HG02759 (cell line): ENCODE data around the gene ADGB.
"Not testable (repeated sequence)": the region's sequence is repeated elsewhere in the genome, so short reads cannot be mapped to it uniquely, and the experiment has no call there.

ENCODE experiments used
- ATAC-seq: cut with Tn5 transposase; IDR thresholded peaks from one replicate; pipeline ENCODE4 v1.9.1; 2021; ENCODE audit warnings: mild to moderate bottlenecking, moderate library complexity; ENCODE audit not compliant: unreplicated experiment

The ADGB gene

DNA sequence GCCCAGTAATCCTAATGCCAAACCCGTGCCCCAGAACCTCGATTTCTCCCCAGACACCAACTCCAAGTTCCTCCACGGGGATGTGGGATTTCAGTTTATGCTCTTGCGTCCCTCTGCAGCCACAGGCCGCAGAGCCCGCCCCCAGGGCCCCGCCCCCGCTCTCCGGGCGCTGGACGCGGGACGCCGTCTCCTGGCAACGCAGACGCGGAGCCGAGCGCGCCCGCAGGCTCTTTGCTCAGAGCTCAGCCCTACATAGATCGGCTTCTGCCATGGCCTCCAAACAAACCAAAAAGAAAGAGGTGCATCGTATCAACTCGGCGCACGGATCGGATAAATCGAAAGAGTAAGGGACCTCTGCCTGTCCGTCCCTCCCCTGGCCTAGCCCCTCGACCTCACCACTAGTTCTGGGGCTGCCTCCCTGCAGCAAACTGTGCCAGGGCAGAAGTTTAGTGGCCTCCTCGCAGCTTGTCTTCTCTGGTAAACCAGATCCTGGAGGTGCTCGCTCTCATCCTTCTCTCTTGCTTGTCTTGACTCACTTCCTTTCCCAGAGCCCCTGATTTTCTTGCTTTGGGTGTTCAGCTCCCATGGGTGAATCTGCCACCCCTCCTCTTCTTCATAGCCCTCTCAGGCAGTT lies at the start of gene ADGB:
Gene ADGB (plus strand): TSS at position 201 of the 634 bp plus-strand sequence. CDS start 69 bp downstream, at position 270.
- peak; percentile 66 for ATAC-seq

DNA sequence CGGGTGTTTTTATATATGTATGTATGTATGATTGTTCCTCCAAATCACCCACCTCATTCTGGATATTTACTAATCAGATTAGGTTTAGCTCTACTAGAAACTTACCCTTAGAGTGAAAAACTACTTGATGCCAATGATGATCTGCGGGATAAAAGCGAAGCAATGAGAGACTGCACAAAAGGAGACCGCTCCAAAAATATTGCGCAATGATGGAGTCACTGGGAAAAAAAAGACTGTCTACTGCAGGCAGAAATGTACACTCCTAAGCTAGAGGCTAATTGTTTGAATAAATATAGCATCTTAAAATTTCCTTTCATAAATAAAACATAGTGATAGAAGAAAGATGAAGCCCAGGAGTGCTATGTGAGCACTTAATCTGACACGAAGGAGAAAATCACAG lies 47.9 kb upstream of the ADGB start:
- ATAC-seq: no peak

DNA sequence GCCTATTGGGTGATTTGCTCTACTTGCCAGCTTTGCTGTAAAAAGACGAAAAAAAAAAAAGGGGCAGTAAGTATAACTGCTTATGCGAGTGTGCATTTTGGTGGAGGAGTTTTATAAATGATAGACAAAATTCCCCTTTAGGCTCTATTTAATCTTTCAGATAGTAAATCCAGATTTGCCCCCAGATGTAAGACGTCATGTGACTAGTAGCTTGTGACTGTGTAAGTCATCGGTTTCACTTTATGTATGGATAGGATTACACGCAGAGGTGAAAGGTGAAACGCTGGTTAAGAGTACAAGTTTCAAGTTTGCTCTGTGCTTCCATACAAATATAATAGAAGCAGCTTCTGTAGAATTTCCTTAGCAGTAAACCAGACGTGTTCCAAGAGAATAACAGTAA lies 47.2 kb upstream of the ADGB start:
- no peak for ATAC-seq

DNA sequence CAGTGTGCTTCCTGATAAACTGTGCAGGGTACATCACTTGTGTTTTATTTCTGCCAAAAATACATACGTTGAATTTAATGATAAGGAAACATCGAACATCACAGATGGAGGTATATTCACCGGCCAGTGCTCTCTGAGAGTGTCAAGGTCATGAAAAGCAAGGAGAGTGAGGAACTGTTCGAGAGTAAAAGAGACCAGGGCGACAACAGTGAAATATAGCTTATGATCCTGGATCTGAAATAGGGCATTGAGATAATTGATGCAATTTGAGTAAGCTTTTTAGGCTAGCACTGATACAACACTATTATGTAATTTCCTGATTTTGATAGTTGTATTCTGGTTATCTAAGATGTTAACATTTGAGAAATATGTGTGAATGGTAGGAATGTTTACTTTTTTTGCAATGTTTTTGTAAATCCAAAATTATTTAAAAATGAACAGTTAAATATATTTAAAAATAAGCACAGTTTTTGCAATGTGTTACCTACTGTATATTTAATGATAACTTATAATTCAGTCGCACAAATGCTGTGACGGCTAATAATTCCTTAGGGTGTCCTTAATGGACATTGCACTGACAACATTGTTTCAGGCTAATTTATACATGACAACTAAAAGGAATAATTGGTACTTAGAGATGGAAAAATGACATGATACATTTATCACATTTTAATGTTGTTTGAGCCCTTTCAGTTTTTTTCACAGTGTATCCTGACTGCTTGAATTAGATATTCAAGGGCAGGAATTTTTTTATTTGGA lies 45.2 kb upstream of the ADGB start:
- no peak for ATAC-seq

DNA sequence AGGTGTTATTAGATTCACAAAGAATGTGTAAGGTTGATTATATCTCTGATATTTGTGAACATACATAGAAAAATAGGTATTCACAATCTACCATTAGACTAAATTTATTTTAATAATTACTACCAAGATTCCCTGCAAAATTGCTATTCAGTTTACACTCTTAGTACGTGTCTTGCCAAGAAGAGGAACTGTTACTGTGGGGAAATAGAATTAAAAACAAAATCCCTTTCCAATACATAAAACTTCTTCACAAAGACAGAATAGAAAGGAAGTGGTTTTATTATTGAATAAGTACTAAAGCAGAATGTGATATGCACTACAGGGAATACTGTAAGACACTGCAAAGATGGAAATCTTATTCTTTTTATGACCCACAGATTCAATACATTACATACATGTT lies 38.2 kb upstream of the ADGB start:
- no peak for ATAC-seq

DNA sequence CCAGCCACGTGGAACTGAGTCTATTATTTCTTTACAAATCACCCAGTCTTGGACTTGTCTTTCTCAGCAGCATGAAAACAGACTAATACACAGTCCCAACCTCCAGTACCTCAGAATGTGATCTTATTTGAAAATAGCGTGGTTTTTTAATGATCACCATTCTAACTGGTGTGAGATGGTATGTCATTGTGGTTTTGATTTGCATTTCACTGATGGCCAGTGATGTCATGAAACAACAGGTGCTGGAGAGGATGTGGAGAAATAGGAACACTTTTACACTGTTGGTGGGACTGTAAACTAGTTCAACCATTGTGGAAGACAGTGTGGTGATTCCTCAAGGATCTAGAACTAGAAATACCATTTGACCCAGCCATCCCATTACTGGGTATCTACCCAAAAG lies 32.1 kb upstream of the ADGB start:
- not testable (repeated sequence) for ATAC-seq

DNA sequence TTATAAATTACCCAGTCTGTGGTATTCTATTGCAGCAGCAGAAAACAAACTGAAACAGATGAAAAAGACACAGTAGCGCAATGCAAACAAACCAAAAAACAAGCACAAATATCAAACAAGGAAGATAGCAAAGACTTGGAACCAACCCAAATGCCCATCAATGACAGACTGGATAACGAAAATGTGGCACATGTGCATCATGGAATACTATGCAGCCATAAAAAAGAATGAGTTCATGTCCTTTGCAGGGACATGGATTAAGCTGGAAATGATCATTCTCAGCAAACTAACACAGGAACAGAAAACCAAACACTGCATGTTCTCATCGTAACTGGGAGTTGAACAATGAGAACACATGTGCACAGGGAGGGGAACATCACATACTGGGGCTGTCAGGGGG lies 30.2 kb upstream of the ADGB start:
- not testable (repeated sequence) for ATAC-seq

DNA sequence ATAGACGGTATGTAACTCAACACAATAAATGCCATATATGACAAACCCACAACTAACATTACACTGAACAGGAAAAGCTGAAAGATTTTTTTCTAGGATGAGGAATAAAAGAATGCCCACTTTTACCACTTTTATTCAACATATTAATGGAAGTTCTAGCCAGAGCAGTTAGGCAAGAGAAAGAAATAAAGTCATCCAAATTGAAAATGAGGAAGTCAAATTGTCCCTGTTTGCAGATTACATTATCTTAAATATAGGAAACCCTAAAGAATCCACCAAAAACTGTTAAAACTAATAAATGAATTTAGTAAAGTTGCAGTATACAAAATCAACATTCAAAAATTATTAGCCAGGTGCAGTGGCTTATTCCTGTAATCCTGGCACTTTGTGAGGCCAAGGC lies 24.6 kb upstream of the ADGB start:
- no peak for ATAC-seq

DNA sequence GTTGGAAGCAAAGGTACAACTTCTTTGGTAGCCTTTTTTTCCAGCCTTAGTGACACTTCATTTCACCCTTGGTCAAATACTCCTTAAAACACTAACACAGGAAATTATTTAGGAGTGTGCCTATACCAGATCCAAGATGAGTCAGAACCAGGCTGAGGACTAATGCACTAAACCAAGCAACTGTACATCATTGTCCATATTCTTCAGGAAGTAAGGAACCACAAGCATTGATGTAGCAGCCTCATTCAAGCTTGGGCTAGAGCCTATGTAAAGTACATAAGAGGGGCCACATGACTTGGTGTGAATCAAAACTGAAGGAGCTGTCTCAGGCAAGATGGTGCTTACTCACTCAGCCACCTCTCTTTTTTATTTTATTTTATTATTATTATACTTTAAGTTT lies 20.7 kb upstream of the ADGB start:
- ATAC-seq: no peak

DNA sequence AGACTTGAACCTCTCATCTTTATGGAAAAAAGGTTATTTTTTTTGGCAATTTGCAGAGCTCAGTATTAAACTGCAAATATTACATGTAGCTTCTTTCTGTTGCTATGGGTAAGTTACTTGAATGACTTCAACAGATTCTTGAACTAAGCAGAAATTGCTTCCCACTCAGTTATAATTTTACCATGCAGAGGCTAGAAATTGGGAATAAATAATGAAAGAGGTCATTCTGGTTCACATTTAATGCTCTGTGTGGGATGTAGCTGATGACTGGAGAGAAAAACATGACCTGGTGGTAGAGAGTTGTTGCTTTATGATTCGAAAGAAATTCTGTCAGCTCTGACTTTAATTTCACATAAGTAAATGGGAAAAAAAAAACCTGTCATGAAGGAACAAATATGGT lies 16.8 kb upstream of the ADGB start:
- ATAC-seq: no peak

DNA sequence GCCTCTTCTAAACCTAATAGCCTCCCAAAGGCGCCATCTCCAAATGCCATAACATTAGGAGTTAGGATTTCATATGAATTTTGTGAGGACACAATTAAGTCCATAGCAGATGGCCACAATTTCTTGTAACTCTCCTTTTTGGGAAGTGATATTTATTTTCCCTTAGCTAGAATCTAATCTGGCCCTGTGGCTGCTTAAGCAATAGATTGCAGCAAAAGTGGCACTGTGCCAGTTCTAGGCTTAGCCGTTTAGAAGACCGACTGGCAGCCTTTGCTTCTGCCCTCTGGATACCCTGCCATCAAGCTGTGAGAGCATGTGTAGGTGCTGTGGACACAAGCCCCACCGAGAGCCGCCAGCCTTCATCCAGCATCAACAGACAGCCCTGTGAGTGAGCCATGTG lies 15.9 kb upstream of the ADGB start:
- ATAC-seq: no peak

DNA sequence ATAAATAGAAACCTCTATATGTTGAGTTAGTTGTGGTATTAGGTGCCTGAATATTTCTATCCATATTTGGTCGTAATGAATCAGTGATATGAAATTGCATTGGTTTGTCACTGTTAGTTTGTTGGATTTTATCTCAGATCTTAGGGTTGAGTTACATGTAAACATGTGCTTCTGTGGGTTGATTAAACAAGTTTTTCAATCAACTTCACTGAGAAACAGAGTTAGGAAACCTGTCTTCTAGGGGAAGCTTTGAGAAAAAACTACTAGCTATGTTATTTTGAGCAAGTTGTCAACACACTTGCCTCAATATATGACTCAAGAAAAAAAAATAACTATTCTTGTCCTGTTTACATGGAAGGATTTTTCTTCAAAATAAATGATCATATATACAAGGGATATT lies 14.8 kb upstream of the ADGB start:
- ATAC-seq: no peak

DNA sequence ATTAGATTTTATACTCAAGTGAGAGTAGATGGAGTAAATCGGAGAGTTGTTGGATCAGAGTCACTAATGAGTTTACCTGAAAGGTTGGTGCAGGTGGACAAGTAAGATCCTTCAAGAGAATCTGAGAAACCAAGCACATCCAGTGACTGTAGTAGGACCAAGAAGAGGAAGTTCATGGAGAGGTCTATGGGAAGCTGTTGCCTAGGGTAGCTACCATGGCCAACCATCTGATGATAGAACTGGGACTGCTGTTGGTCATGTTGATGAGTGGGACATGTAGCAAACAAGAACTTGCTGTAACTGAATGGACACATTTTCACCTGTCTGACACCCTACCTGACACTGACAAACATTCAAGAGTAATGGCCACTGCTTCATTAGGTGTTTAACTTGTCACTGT lies 11.3 kb upstream of the ADGB start:
- no peak for ATAC-seq

DNA sequence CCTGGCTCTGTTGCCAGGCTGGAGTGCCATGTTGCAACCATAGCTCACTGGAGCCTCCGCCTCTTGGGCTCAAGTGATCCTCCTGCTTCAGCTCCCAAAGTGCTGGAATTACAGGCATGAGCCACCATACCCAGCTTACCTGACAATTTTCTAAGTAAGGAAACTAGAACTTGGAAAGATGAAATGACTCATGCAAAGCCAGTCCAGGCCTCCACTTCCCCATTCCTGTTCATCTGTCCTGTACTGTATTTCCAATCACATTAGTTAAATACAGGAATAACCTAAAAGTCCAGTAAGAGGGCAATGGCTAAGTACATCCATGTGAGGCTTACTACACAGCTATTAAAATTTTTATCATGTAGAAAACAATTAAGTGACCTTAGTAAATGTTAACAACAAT lies 8.3 kb upstream of the ADGB start:
- no peak for ATAC-seq

DNA sequence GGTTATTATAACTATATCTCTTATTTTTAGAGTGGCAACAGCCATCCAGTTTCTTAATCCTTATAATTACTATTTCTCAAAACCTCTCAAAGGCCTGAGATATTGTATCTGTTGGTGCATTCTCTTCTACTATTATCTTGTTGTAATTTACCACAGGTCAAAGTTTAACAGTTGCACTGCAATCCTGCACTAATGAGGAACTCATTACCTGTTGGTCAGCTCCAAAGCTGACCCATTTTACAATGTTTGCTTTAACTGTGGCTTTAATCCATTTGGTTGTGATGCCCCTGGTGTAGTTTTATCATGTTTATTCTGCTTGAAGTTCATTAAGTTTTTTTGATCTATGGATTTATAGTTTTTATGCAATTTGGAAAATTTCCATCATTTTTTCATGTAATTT lies 6.3 kb upstream of the ADGB start:
- no peak for ATAC-seq

DNA sequence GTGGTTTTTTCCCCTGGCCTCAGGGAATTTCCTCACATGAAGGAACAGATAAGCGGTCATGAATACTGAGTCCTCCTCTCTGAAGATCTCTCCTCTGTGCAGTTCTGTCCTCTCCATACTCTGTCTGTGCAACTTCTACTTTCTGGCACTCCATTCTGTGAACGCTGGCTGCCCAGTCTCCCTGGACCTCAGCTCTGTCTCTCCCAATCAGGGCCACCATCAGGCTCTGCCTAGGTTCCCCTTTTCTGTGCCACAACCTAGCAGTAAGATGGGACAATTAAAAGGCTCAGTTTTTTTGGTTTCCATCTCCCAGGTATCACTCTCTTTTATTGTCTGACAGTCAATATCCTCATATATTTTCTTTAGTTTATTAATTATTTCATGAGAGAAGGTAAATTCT lies 4.8 kb upstream of the ADGB start:
- no peak for ATAC-seq

DNA sequence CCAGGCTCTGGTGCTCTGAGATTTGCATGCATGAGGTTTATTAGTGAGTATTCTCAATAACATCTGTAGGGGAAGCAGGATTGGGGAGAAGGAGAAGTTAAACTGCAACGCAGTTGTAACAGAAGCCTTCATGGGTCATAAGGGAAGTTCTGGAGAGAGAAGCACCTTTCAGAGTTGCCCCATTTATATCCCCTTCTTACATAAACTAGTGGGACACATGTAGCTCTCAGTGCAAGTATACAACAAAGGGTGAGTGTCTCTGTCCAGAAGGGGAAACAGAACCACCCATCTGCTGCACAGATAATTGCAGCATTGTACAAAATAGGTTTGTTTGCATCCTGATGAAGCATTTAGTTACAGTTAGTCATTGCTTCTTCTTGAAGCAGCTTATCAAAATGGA lies 4.3 kb upstream of the ADGB start:
- no peak for ATAC-seq

DNA sequence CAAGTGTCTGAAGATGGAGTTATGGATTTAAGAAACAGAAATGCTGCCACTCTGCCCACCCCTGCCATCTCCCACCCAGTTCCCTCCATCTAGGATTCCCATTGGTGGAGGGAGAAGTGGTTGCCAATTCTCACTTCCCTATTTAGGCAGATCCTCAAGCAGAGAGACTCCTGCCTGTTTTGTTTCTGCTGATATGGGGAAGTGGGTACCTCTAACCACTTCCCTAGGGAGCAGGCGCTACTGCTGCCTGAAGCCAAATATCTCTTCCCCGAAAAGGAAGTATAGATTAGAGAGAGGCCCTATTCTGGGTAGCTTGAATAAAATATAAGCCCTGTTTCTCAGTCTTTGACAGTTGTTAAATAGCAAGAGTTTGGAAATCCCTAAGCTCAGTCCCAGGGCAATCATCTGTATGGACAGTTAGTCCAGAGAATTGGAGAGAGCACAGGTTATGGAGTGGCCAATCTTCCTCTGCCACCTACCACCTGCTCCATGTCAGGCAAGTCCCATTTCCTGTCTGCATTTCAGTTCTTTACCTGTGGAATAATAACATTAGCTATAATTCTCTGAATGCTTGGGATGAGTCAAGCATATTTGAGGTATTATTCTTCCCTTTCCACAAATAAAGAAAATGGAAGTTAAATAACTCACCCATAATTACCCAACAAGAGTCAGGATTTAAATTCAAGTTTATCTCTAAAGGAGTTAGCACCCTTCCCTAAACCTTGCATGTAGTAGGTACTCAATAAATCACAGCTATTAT lies 2.6 kb upstream of the ADGB start:
- ATAC-seq: peak; percentile 50

DNA sequence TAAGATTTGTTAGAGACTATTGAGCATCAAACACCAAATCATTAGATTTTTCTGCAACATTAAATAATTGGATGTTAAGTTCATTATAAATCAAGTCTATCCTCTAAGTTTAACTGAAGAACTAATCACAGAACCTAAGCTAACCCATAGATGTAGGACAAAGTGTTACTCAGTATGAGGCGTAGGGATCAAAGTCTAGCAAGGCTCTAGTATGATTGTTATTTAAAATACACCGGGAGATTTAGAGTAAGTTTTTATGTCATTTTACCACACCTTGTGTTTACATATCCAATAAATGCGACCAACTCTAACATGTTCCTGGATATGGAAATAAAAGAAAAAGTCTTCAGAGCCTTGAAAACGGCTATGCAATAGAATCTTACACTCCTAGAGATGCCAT lies 2.6 kb downstream of the ADGB start:
- ATAC-seq: no peak

DNA sequence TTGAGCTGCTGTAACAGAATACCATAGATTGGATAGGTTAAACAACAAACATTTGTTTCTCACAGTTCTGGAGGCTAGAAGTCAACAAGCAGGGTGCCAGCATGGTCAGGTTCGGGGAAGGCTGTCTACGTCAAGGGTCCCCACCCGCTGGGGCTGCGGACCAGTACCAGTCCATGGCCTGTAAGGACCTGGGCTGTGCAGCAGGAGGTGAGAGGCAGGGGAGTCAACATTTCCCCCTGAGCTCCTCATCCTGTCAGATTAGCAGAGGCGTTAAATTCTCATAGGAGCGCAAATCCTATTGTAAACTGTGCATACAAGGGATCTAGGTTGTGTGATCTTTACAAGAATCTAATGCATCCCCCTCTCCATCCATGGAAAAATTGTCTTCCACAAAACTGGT lies 3.8 kb downstream of the ADGB start:
- ATAC-seq: no peak

DNA sequence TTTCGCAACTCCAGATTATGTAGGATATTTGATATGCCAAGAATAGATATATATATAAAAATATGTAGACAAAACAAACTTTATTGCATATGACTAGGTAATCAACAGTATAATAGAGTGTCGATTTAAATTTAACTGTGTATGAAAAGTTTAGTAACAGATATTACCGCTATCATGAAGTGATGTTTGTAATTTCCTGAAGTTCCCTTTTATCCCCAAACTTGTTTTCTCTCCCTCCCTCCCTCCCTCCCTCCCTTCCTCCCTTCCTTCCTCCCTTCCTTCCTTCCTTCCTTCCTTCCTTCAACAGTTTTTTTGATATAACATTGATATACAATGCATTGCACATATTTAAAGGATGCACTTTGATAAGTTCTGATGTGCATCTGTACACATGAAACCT lies 15.2 kb downstream of the ADGB start:
- no peak for ATAC-seq

DNA sequence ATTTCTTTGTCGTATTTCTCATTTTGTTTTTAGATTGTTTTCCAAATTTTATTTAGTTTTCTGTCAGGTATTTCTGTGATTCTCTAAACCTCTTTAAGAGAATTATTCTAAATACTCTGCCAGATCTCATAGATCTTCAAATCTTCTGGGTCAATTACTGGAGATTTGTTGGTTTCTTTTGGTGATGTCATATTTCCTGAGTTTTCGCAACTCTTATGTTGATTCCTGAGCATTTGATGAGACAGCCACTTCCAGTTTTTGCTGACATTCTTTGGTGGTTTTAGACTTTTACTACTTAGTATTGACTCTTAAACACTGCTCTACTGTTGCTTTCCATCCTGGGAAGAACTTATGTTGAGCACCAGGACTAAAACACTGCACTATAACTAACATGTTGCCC lies 21.9 kb downstream of the ADGB start:
- no peak for ATAC-seq
